Ishikawa (cell line): ENCODE data around the gene FXYD7.
A peak's percentile ranks its signal among the peaks of the same experiment; 100 is the strongest.

Experiments
- CEBPB ChIP-seq: IDR thresholded peaks from 2 replicates; pipeline ENCODE4 v1.6.1; 2012
- CREB1 ChIP-seq: IDR thresholded peaks from 2 replicates; pipeline ENCODE4 v1.6.1; 2012; ENCODE audit warnings: low read depth
- EGR1 ChIP-seq: IDR thresholded peaks from 2 replicates; pipeline ENCODE4 v1.6.1; 2012
- EP300 ChIP-seq: IDR thresholded peaks from 2 replicates; pipeline ENCODE4 v1.6.1; 2012; ENCODE audit warnings: borderline replicate concordance
- FOXM1 ChIP-seq: IDR thresholded peaks from 2 replicates; pipeline ENCODE4 v1.6.1; 2012; ENCODE audit warnings: low read depth, borderline replicate concordance
- NFIC ChIP-seq: IDR thresholded peaks from 2 replicates; pipeline ENCODE4 v1.6.1; 2012
- RAD21 ChIP-seq: IDR thresholded peaks from 2 replicates; pipeline ENCODE4 v1.6.1; 2012; ENCODE audit warnings: low read depth
- TAF1 ChIP-seq: IDR thresholded peaks from 2 replicates; pipeline ENCODE4 v1.6.1; 2012; ENCODE audit warnings: low read depth, mild to moderate bottlenecking
- TCF12 ChIP-seq: IDR thresholded peaks from 2 replicates; pipeline ENCODE4 v1.6.1; 2012; ENCODE audit warnings: low read depth
- TEAD4 ChIP-seq: IDR thresholded peaks from 2 replicates; pipeline ENCODE4 v1.6.1; 2012
- USF1 ChIP-seq: IDR thresholded peaks from 2 replicates; pipeline ENCODE4 v1.6.1; 2012
- YY1 ChIP-seq: IDR thresholded peaks from 2 replicates; pipeline ENCODE4 v1.6.1; 2012; ENCODE audit warnings: low read depth
- ZBTB7A ChIP-seq: IDR thresholded peaks from 2 replicates; pipeline ENCODE4 v1.6.1; 2012; ENCODE audit warnings: low read depth
- TF ChIP-seq, protein P1 (sequence below): IDR thresholded peaks from 2 replicates; pipeline ENCODE4 v1.6.1; 2012
- TF ChIP-seq, protein P2 (sequence below): IDR thresholded peaks from 2 replicates; pipeline ENCODE4 v1.6.1; 2012; ENCODE audit warnings: low read depth, mild to moderate bottlenecking

Gene FXYD7

GRCh38 chr19:35136231-35136630, 6.8 kb upstream of the FXYD7 start:
- TF ChIP-seq USF1 (no peak), RAD21 (no peak), YY1 (no peak)

DNA sequence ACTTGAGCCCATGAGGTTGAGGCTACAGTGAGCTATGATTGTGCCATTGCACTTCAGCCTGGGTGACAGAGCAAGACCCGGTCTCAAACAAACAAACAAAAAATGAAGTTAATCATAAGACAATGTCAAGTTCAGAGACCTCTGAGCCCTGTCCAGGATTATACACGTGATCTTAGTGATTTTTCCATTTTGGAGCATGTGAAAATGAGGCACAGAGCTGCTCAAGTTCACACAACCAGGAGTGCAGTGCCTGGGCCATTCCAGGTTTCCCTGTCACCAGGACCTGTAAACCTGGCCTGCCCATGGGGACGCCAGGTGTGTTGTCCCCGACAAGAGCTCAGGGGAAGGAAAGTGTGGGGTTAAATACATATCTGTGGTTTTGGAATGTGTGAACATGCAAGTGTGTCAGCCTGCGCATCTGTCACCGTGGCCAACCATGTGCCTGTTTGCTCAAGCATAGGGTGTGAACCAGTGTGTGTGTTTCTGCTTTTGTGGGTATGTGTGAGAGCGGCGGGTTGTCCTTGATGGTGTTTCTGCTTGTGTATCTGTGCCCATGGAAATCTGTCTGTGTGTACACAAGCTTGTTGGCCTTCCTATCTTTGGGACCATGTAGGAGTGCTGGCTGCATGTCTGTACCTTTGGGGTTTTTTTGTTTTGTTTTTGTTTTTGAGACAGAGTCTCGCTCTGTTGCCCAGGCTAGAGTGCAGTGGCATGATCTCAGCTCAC, 5.9 kb upstream of the FXYD7 start:
- TF ChIP-seq FOXM1 (no peak), RAD21 (no peak)

DNA sequence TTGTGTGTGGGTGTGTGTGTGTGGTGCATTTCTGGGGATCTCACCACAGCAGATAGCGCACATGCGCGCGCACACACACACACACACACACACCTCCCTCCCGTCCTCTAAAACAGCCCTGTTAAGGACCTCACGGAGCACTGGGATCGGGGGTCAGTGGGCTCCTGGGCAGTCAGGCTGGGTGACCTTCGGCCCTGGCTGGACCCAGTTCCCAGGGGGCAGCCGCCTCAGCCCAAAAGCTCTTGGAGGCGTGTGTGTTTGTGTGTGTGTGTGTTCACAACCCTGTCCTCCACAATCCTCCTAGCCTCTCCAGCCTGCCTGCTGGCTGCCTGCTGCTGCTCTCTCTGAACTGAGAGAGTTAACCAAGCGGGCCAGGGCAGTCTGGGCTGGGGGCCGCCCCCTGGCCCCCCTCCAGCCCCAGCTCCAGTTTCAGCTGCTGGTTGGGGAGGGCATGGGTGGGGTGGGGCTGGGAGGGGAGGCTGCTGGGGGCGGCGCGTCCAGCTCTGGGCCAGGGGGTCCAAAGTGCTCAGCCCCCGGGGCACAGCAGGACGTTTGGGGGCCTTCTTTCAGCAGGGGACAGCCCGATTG, 4.7 kb upstream of the FXYD7 start, which contains the start of gene FXYD1:
FXYD1 (plus strand) TSS at position 520 of the 588 bp plus-strand sequence. CDS start 1,256 bp downstream, outside the sequence.
- TF ChIP-seq TCF12: 0 out of 2 replicates have a peak, but pooled peaks have one; percentile 13
- TF ChIP-seq EGR1: no peak

- TF ChIP-seq NFIC (no peak), TAF1 (no peak), FOXM1 (no peak), YY1 (no peak), EP300 (no peak), EGR1 (no peak)
- TF ChIP-seq, protein P1, sequence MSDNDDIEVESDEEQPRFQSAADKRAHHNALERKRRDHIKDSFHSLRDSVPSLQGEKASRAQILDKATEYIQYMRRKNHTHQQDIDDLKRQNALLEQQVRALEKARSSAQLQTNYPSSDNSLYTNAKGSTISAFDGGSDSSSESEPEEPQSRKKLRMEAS: no peak
These were observed 2.7 kb upstream of the FXYD7 start for GRCh38 chr19:35140207-35140961.

DNA sequence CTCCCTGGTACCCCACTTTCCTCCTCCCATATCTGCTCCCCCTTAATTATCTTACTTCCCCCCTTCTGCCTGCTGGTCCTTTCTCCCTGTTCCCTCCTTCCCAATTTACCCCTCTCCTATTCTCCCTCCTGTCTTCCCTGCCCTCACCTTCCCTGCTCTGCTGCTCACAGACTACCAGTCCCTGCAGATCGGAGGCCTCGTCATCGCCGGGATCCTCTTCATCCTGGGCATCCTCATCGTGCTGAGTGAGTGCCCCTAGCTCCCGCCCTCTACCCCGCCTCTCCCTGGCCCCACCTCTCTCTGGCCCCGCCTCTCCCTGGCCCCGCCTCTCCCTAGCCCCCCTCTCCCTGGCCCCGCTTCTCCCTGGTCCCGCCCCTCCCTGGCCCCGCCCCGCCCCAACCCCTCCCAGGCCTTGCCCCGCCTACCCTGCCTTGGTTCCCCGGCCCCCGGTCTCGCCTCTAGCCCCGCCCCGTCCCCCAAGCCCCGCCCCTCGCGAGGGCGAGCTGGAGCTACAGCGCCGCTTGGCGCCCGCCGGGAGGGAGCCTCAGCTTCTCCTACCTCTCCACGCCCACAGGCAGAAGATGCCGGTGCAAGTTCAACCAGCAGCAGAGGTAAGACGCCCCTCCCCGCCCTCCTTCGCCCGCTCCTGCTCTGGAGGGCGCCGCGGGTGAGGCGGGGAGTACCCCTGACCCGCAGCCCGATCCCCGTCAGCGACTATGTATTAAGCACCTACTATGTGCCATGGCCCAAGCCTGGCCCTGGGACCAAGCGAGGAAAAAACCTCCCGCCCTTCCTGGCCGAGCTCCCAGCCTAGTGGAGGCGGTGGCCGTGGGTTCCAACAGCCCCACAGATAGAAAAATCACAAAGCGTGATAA, 1.9 kb upstream of the FXYD7 start:
- TF ChIP-seq, protein P2, sequence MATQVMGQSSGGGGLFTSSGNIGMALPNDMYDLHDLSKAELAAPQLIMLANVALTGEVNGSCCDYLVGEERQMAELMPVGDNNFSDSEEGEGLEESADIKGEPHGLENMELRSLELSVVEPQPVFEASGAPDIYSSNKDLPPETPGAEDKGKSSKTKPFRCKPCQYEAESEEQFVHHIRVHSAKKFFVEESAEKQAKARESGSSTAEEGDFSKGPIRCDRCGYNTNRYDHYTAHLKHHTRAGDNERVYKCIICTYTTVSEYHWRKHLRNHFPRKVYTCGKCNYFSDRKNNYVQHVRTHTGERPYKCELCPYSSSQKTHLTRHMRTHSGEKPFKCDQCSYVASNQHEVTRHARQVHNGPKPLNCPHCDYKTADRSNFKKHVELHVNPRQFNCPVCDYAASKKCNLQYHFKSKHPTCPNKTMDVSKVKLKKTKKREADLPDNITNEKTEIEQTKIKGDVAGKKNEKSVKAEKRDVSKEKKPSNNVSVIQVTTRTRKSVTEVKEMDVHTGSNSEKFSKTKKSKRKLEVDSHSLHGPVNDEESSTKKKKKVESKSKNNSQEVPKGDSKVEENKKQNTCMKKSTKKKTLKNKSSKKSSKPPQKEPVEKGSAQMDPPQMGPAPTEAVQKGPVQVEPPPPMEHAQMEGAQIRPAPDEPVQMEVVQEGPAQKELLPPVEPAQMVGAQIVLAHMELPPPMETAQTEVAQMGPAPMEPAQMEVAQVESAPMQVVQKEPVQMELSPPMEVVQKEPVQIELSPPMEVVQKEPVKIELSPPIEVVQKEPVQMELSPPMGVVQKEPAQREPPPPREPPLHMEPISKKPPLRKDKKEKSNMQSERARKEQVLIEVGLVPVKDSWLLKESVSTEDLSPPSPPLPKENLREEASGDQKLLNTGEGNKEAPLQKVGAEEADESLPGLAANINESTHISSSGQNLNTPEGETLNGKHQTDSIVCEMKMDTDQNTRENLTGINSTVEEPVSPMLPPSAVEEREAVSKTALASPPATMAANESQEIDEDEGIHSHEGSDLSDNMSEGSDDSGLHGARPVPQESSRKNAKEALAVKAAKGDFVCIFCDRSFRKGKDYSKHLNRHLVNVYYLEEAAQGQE: no peak
- no peak for TF ChIP-seq TEAD4
- no peak for TF ChIP-seq FOXM1
- TF ChIP-seq USF1: no peak
- TF ChIP-seq EGR1: no peak
- TF ChIP-seq EP300: no peak
- TF ChIP-seq ZBTB7A: peak; percentile 50; the same call in 1 of the 2 replicates
- no peak for TF ChIP-seq NFIC
- no peak for TF ChIP-seq YY1
- no peak for TF ChIP-seq TAF1
- TF ChIP-seq TCF12: no peak
- TF ChIP-seq CREB1: no peak
- peak; percentile 64 for TF ChIP-seq RAD21
- TF ChIP-seq CEBPB: no peak
- TF ChIP-seq, protein P1: peak; percentile 20; the same call in 1 of the 2 replicates

GRCh38 chr19:35141837-35142605, 1.0 kb upstream of the FXYD7 start:
- peak; percentile 12; the same call in 1 of the 2 replicates for TF ChIP-seq NFIC
- TF ChIP-seq CEBPB: no peak

- TF ChIP-seq NFIC (peak; percentile 44), EGR1 (0 out of 2 replicates have a peak, but pooled peaks have one; percentile 2), CREB1 (no peak), ZBTB7A (0 out of 2 replicates have a peak, but pooled peaks have one; percentile 19), FOXM1 (no peak), YY1 (no peak), EP300 (no peak), RAD21 (peak; percentile 35; the same call in 1 of the 2 replicates)
- TF ChIP-seq, protein P1: 0 out of 2 replicates have a peak, but pooled peaks have one; percentile 11
These were observed 337 bp upstream of the FXYD7 start for GRCh38 chr19:35142606-35143230.
